PC-3 (cell line): ENCODE results near the gene PPP1R13B. TPM values are rescaled to one million over a fixed set of nuclear protein-coding genes. Genes with fewer than 3 reads are reported as not detected.

Experiments used
- ATAC-seq: fragments of 200-7000 bp; cut with Tn5 transposase; 2 replicates; pipeline ENCODE4 v1.9.1; 2020; ENCODE audit warnings: mild to moderate bottlenecking, moderate library complexity
- BruUV-seq: library from RNA; stranded (reverse); fragments of 400-500 nt; replicated peaks from 2 replicates; lab custom pipeline; 2021; lab: Mats Ljungman, UMichigan
- CTCF ChIA-PET: fragments of 300-600 bp; sonication (Branson Sonifier 250); formaldehyde crosslinking; loops from one replicate; lab custom pipeline; 2022; ENCODE audit warnings: antibody characterized with exemption; lab: Charles Lee
- POLR2A ChIA-PET: fragments of 300-600 bp; sonication (Branson Sonifier 250); formaldehyde crosslinking; loops from one replicate; lab custom pipeline; 2022; ENCODE audit warnings: antibody characterized with exemption; ENCODE audit not compliant: unreplicated experiment; lab: Charles Lee
- DNase-seq: peaks from one replicate; pipeline ENCODE4 v3.0.0-alpha.2; 2015
- H2AFZ ChIP-seq: fragments of 300-600 bp; sonication (generic); 2 replicates; pipeline ENCODE4 v1.6.0; 2016; ENCODE audit warnings: antibody characterized with exemption, low read length
- H3F3A ChIP-seq: fragments of 300-600 bp; sonication (generic); one replicate; pipeline ENCODE4 v1.6.0; 2017; ENCODE audit warnings: antibody characterized with exemption, low read length, control low read depth, mild to moderate bottlenecking; ENCODE audit not compliant: unreplicated experiment
- H3K27ac ChIP-seq: fragments of 300-600 bp; sonication (generic); 2 replicates; pipeline ENCODE4 v1.5.1; 2016; ENCODE audit warnings: mild to moderate bottlenecking, low read length
- H3K27me3 ChIP-seq: fragments of 300-600 bp; sonication (generic); 2 replicates; pipeline ENCODE4 v1.6.1; 2016; ENCODE audit warnings: low read length, mixed read lengths
- H3K36me3 ChIP-seq: fragments of 300-600 bp; sonication (generic); 2 replicates; pipeline ENCODE4 v1.6.1; 2016; ENCODE audit warnings: low read depth, mixed run types, low read length, mixed read lengths
- H3K4me1 ChIP-seq: fragments of 300-600 bp; sonication (generic); 2 replicates; pipeline ENCODE4 v1.5.1; 2016; ENCODE audit warnings: low read length; ENCODE audit not compliant: insufficient read depth
- H3K4me2 ChIP-seq: fragments of 300-600 bp; sonication (generic); 2 replicates; pipeline ENCODE4 v1.6.0; 2016; ENCODE audit warnings: low read length
- H3K4me3 ChIP-seq: fragments of 300-600 bp; sonication (generic); 2 replicates; pipeline ENCODE4 v1.5.1; 2016; ENCODE audit warnings: mild to moderate bottlenecking, low read length, mixed read lengths
- H3K79me2 ChIP-seq: fragments of 300-600 bp; sonication (generic); 2 replicates; pipeline ENCODE4 v1.6.1; 2017; ENCODE audit warnings: low read length, mixed read lengths
- H3K9ac ChIP-seq: fragments of 300-600 bp; sonication (generic); 2 replicates; pipeline ENCODE4 v1.6.0; 2016; ENCODE audit warnings: mild to moderate bottlenecking, low read length
- H3K9me2 ChIP-seq: fragments of 300-600 bp; sonication (generic); replicated peaks from 2 replicates; pipeline ENCODE4 v1.6.1; 2016; ENCODE audit warnings: mixed run types, low read length, mixed read lengths
- H3K9me3 ChIP-seq: fragments of 300-600 bp; sonication (generic); 2 replicates; pipeline ENCODE4 v1.6.1; 2016; ENCODE audit warnings: low read length, mixed read lengths
- H4K20me1 ChIP-seq: fragments of 300-600 bp; sonication (generic); 2 replicates; pipeline ENCODE4 v1.6.1; 2016; ENCODE audit warnings: low read length, mixed read lengths
- CTCF ChIP-seq: fragments of 300-600 bp; sonication (generic); conservative IDR thresholded peaks from 2 replicates; pipeline ENCODE4 v1.5.1; 2017; ENCODE audit warnings: antibody characterized with exemption, low read depth, mild to moderate bottlenecking, low read length
- EZH2 ChIP-seq: fragments of 300-600 bp; sonication (generic); IDR thresholded peaks from one replicate; pipeline ENCODE4 v1.6.1; 2017; ENCODE audit warnings: antibody characterized with exemption, mild to moderate bottlenecking, low read length; ENCODE audit not compliant: unreplicated experiment
- EZH2phosphoT487 ChIP-seq: fragments of 300-600 bp; sonication (generic); IDR thresholded peaks from 2 replicates; pipeline ENCODE4 v1.6.1; 2018; ENCODE audit warnings: mild to moderate bottlenecking, antibody characterized with exemption, low read length, borderline replicate concordance
- intact Hi-C: fragments of 100-400 bp; cut with micrococcal nuclease; formaldehyde crosslinking; loops from 2 replicates; pipeline ENCODE4 v1.9.0; 2023
- total RNA-seq: library from RNA; depleted of rRNA; stranded (reverse); fragments of >200 nt; gene quantifications from 2 replicates; pipeline ENCODE4 v1.2.3, GENCODE V29; 2014

PPP1R13B gene
- total RNA-seq, 1 experiment from 2014 or later, result 13.0 TPM

GRCh38 chr14:103770902-103771301 lies 76.5 kb downstream of the PPP1R13B start:
- Histone ChIP-seq H3K9me2 (no peaks in the 10 kb centered on the region), H3K27me3 (no peaks in the 10 kb centered on the region), H3F3A (no peaks in the 10 kb centered on the region), H3K36me3 (peaks cover 3% of the 10 kb centered on the region; the same call in 1 of the 2 replicates), H3K4me1 (no peaks in the 10 kb centered on the region), H2AFZ (no peak overlapping the region), H3K27ac (no peak overlapping the region), H3K4me3 (no peak overlapping the region), H3K79me2 (no peaks in the 10 kb centered on the region), H3K4me2 (no peak overlapping the region), H3K9ac (no peak overlapping the region), H4K20me1 (no peaks in the 10 kb centered on the region), H3K9me3 (no peaks in the 10 kb centered on the region)
- ATAC-seq (no peak), DNase-seq (peak; percentile 20)
- CTCF ChIA-PET, result no interaction called here
- TF ChIP-seq CTCF, result peak; percentile 37
- TF ChIP-seq EZH2phosphoT487, result no peak
- TF ChIP-seq EZH2, result no peak
- no TSS peak for BruUV-seq
- intact Hi-C loops, result no loop called here
- POLR2A ChIA-PET, result no interaction called here

GRCh38 chr14:103770500-103770899 lies 76.9 kb downstream of the PPP1R13B start:
- no TSS peak for BruUV-seq
- H3K9me3 ChIP-seq, result no peaks in the 10 kb centered on the region

More at GRCh38 chr14:103770500-103770899, 76.9 kb downstream of the PPP1R13B start:
- ChIA-PET CTCF (no interaction called here), POLR2A (no interaction called here)
- Histone ChIP-seq H3K79me2 (no peaks in the 10 kb centered on the region), H3K4me3 (no peak overlapping the region), H3K27ac (no peak overlapping the region), H3K36me3 (peaks cover 3% of the 10 kb centered on the region; the same call in 1 of the 2 replicates), H3K4me1 (no peaks in the 10 kb centered on the region), H3K9me2 (no peaks in the 10 kb centered on the region), H4K20me1 (no peaks in the 10 kb centered on the region), H3K4me2 (no peak overlapping the region), H2AFZ (no peak overlapping the region), H3K27me3 (no peaks in the 10 kb centered on the region), H3K9ac (no peak overlapping the region), H3F3A (no peaks in the 10 kb centered on the region)
- ATAC-seq (no peak), DNase-seq (no peak)
- TF ChIP-seq CTCF (no peak), EZH2 (no peak), EZH2phosphoT487 (no peak)
- intact Hi-C loops, result no loop called here
